ENCODE results near the gene GPR176. TPM values are rescaled to one million over a fixed set of nuclear protein-coding genes. Genes with fewer than 3 reads are reported as not detected.

The GPR176 gene
- total and polyA plus RNA-seq, 7 experiments from 2014 or later: 0.07 TPM; not detected in 6

- Mint-ChIP-seq H3K27ac (no peak overlapping the region), H3K36me3 (no peaks in the 10 kb centered on the region), H3K4me3 (no peak overlapping the region), H3K4me1 (no peaks in the 10 kb centered on the region), H3K27me3 (peaks cover 9 to 36% (median 22%) of the 10 kb centered on the region in 5 donors), H3K9me3 (peaks cover 0 to 3% (median 0%) of the 10 kb centered on the region in 11 donors)
- Histone ChIP-seq H3K4me1 (ENCODE audit: control insufficient read depth in 2 of 2, insufficient read depth in 2 of 2, low read length in 2 of 2) (no peaks in the 10 kb centered on the region), H3K9me3 (ENCODE audit: control insufficient read depth in 2 of 3, low read length in 3 of 3) (no peaks in the 10 kb centered on the region), H3K4me3 (ENCODE audit: low read length) (no peak overlapping the region), H3K27me3 (ENCODE audit: control insufficient read depth in 2 of 2, insufficient read depth in 2 of 2, low read length in 2 of 2) (no peaks in the 10 kb centered on the region), H3K27ac (ENCODE audit: low read depth, low read length) (no peak overlapping the region), H3K36me3 (ENCODE audit: control insufficient read depth in 2 of 3, insufficient read depth in 3 of 3, low read length in 3 of 3) (no peaks in the 10 kb centered on the region)
- ChIA-PET CTCF (no interaction called here), POLR2A (no interaction called here)
- DNase-seq (no peak), ATAC-seq (no peak)
- intact Hi-C loops (cut with micrococcal nuclease): no loop called here
These were observed 112.3 kb downstream of the GPR176 start for GRCh38 chr15:39807791-39808190.

- Histone ChIP-seq H3K9me3 (ENCODE audit: control insufficient read depth in 2 of 3, low read length in 3 of 3) (no peaks in the 10 kb centered on the region), H3K4me1 (ENCODE audit: control insufficient read depth in 2 of 2, insufficient read depth in 2 of 2, low read length in 2 of 2) (no peaks in the 10 kb centered on the region), H3K27ac (ENCODE audit: low read depth, low read length) (no peak overlapping the region), H3K27me3 (ENCODE audit: control insufficient read depth in 2 of 2, insufficient read depth in 2 of 2, low read length in 2 of 2) (peaks cover 0 to 3% of the 10 kb centered on the region in 2 donors), H3K4me3 (ENCODE audit: low read length) (no peak overlapping the region), H3K36me3 (ENCODE audit: control insufficient read depth in 2 of 3, insufficient read depth in 3 of 3, low read length in 3 of 3) (no peaks in the 10 kb centered on the region)
- intact Hi-C loops (cut with micrococcal nuclease): loop anchor here in 1 of 2 donors (5.0 kb wide), 1 partner anchor 73 kb away; no protein-coding TSS in a partner anchor
- Mint-ChIP-seq H3K9me3 (peaks cover 0 to 3% (median 0%) of the 10 kb centered on the region in 11 donors), H3K27ac (no peak overlapping the region), H3K27me3 (peaks cover 28 to 52% (median 37%) of the 10 kb centered on the region in 5 donors), H3K4me1 (no peaks in the 10 kb centered on the region), H3K4me3 (no peak overlapping the region), H3K36me3 (no peaks in the 10 kb centered on the region)
- POLR2A ChIA-PET: no interaction called here
- no peak for DNase-seq
- CTCF ChIA-PET: no interaction called here
- no peak for ATAC-seq
These were observed 116.0 kb downstream of the GPR176 start for GRCh38 chr15:39804026-39804425.

- POLR2A ChIA-PET: no interaction called here
- Mint-ChIP-seq H3K9me3 (peaks cover 0 to 2% (median 0%) of the 10 kb centered on the region in 11 donors), H3K36me3 (no peaks in the 10 kb centered on the region), H3K4me1 (no peaks in the 10 kb centered on the region), H3K4me3 (no peak overlapping the region), H3K27me3 (peaks cover 26 to 54% (median 31%) of the 10 kb centered on the region in 5 donors), H3K27ac (no peak overlapping the region)
- intact Hi-C loops (cut with micrococcal nuclease): loop anchor here in 1 of 2 donors (5.0 kb wide), 1 partner anchor 74 kb away; no protein-coding TSS in a partner anchor
- Histone ChIP-seq H3K27me3 (ENCODE audit: control insufficient read depth in 2 of 2, insufficient read depth in 2 of 2, low read length in 2 of 2) (peaks cover 0 to 3% of the 10 kb centered on the region in 2 donors), H3K36me3 (ENCODE audit: control insufficient read depth in 2 of 3, insufficient read depth in 3 of 3, low read length in 3 of 3) (no peaks in the 10 kb centered on the region), H3K4me3 (ENCODE audit: low read length) (no peak overlapping the region), H3K27ac (ENCODE audit: low read depth, low read length) (no peak overlapping the region), H3K4me1 (ENCODE audit: control insufficient read depth in 2 of 2, insufficient read depth in 2 of 2, low read length in 2 of 2) (no peaks in the 10 kb centered on the region), H3K9me3 (ENCODE audit: control insufficient read depth in 2 of 3, low read length in 3 of 3) (no peaks in the 10 kb centered on the region)
- DNase-seq (no peak), ATAC-seq (no peak)
- CTCF ChIA-PET: no interaction called here
These were observed 117.0 kb downstream of the GPR176 start for GRCh38 chr15:39803016-39803415.

- Histone ChIP-seq H3K4me1 (ENCODE audit: control insufficient read depth in 2 of 2, insufficient read depth in 2 of 2, low read length in 2 of 2) (no peaks in the 10 kb centered on the region), H3K9me3 (ENCODE audit: control insufficient read depth in 2 of 3, low read length in 3 of 3) (no peaks in the 10 kb centered on the region), H3K27ac (ENCODE audit: low read depth, low read length) (no peak overlapping the region), H3K36me3 (ENCODE audit: control insufficient read depth in 2 of 3, insufficient read depth in 3 of 3, low read length in 3 of 3) (no peaks in the 10 kb centered on the region), H3K4me3 (ENCODE audit: low read length) (no peak overlapping the region), H3K27me3 (ENCODE audit: control insufficient read depth in 2 of 2, insufficient read depth in 2 of 2, low read length in 2 of 2) (peaks cover 0 to 3% of the 10 kb centered on the region in 2 donors)
- ChIA-PET POLR2A (no interaction called here), CTCF (no interaction called here)
- Mint-ChIP-seq H3K4me3 (no peak overlapping the region), H3K36me3 (no peaks in the 10 kb centered on the region), H3K27me3 (peaks cover 26 to 65% (median 36%) of the 10 kb centered on the region in 5 donors), H3K9me3 (peaks cover 0 to 1% (median 0%) of the 10 kb centered on the region in 11 donors), H3K4me1 (no peaks in the 10 kb centered on the region), H3K27ac (no peak overlapping the region)
- DNase-seq (no peak), ATAC-seq (peak; percentile 31)
- intact Hi-C loops (cut with micrococcal nuclease): loop anchor here in 1 of 2 donors (5.0 kb wide), 1 partner anchor 76 kb away; no protein-coding TSS in a partner anchor
These were observed 118.3 kb downstream of the GPR176 start for GRCh38 chr15:39801641-39802309.

- H3K9me3 Mint-ChIP-seq: peaks cover 0 to 1% (median 0%) of the 10 kb centered on the region in 11 donors
- H3K27me3 Mint-ChIP-seq: peaks cover 40 to 66% (median 52%) of the 10 kb centered on the region in 5 donors
- Histone ChIP-seq H3K27me3 (ENCODE audit: control insufficient read depth in 2 of 2, insufficient read depth in 2 of 2, low read length in 2 of 2) (peaks cover 0 to 3% of the 10 kb centered on the region in 2 donors), H3K4me1 (ENCODE audit: control insufficient read depth in 2 of 2, insufficient read depth in 2 of 2, low read length in 2 of 2) (no peaks in the 10 kb centered on the region), H3K36me3 (ENCODE audit: control insufficient read depth in 2 of 3, insufficient read depth in 3 of 3, low read length in 3 of 3) (no peaks in the 10 kb centered on the region), H3K4me3 (ENCODE audit: low read length) (no peak overlapping the region), H3K9me3 (ENCODE audit: control insufficient read depth in 2 of 3, low read length in 3 of 3) (no peaks in the 10 kb centered on the region), H3K27ac (ENCODE audit: low read depth, low read length) (no peak overlapping the region)
- H3K36me3 Mint-ChIP-seq: no peaks in the 10 kb centered on the region
- H3K27ac Mint-ChIP-seq: no peak overlapping the region
- intact Hi-C loops (cut with micrococcal nuclease): loop anchor here in 1 of 2 donors (5.0 kb wide), 1 partner anchor 78 kb away; no protein-coding TSS in a partner anchor
- ChIA-PET POLR2A (no interaction called here), CTCF (no interaction called here)
- H3K4me3 Mint-ChIP-seq: no peak overlapping the region
- no peaks in the 10 kb centered on the region for H3K4me1 Mint-ChIP-seq
- ATAC-seq: peak; percentile 58
- DNase-seq: no peak
These were observed 120.5 kb downstream of the GPR176 start for GRCh38 chr15:39799552-39800011.

GRCh38 chr15:39798382-39798781 is 121.7 kb downstream of the GPR176 start:
- Histone ChIP-seq H3K9me3 (ENCODE audit: control insufficient read depth in 2 of 3, low read length in 3 of 3) (no peaks in the 10 kb centered on the region), H3K27ac (ENCODE audit: low read depth, low read length) (no peak overlapping the region), H3K36me3 (ENCODE audit: control insufficient read depth in 2 of 3, insufficient read depth in 3 of 3, low read length in 3 of 3) (no peaks in the 10 kb centered on the region), H3K27me3 (ENCODE audit: control insufficient read depth in 2 of 2, insufficient read depth in 2 of 2, low read length in 2 of 2) (peaks cover 0 to 3% of the 10 kb centered on the region in 2 donors), H3K4me3 (ENCODE audit: low read length) (no peak overlapping the region), H3K4me1 (ENCODE audit: control insufficient read depth in 2 of 2, insufficient read depth in 2 of 2, low read length in 2 of 2) (no peaks in the 10 kb centered on the region)
- Mint-ChIP-seq H3K27ac (no peak overlapping the region), H3K36me3 (no peaks in the 10 kb centered on the region), H3K4me1 (no peaks in the 10 kb centered on the region), H3K27me3 (peaks cover 46 to 69% (median 59%) of the 10 kb centered on the region in 5 donors), H3K4me3 (no peak overlapping the region), H3K9me3 (peaks cover 0 to under 1% (median 0%) of the 10 kb centered on the region in 11 donors)
- intact Hi-C loops (cut with micrococcal nuclease): no loop called here
- DNase-seq (no peak), ATAC-seq (no peak)
- ChIA-PET CTCF (no interaction called here), POLR2A (no interaction called here)

- no peaks in the 10 kb centered on the region for H3K9me3 Mint-ChIP-seq
- no peaks in the 10 kb centered on the region for H3K4me1 ChIP-seq (ENCODE audit: control insufficient read depth in 2 of 2, insufficient read depth in 2 of 2, low read length in 2 of 2)
- H3K27ac Mint-ChIP-seq: no peak overlapping the region
- H3K9me3 ChIP-seq (ENCODE audit: control insufficient read depth in 2 of 3, low read length in 3 of 3): no peaks in the 10 kb centered on the region
- no peak overlapping the region for H3K4me3 Mint-ChIP-seq
- DNase-seq: no peak
- intact Hi-C loops (cut with micrococcal nuclease): no loop called here
- peaks cover 0 to 1% of the 10 kb centered on the region in 2 donors for H3K27me3 ChIP-seq (ENCODE audit: control insufficient read depth in 2 of 2, insufficient read depth in 2 of 2, low read length in 2 of 2)
- no peak overlapping the region for H3K27ac ChIP-seq (ENCODE audit: low read depth, low read length)
- ChIA-PET POLR2A (no interaction called here), CTCF (interaction anchor here (0.7 kb wide), 1 partner anchor 1198 kb away, joined by 3 read pairs; no protein-coding TSS in a partner anchor)
- H3K36me3 ChIP-seq (ENCODE audit: control insufficient read depth in 2 of 3, insufficient read depth in 3 of 3, low read length in 3 of 3): no peaks in the 10 kb centered on the region
- H3K27me3 Mint-ChIP-seq: peaks cover 50 to 68% (median 59%) of the 10 kb centered on the region in 5 donors
- H3K4me1 Mint-ChIP-seq: peaks cover 0 to 3% (median 0%) of the 10 kb centered on the region in 7 donors
- no peaks in the 10 kb centered on the region for H3K36me3 Mint-ChIP-seq
- H3K4me3 ChIP-seq (ENCODE audit: low read length): no peak overlapping the region
- ATAC-seq: no peak
These were observed 122.7 kb downstream of the GPR176 start for GRCh38 chr15:39797407-39797806.

All from naive thymus-derived CD4-positive, alpha-beta T cell (primary cell).